HepG2 (cell line): ENCODE results near the gene TBX3. TPM values are rescaled to one million over a fixed set of nuclear protein-coding genes. Genes with fewer than 3 reads are reported as not detected.

Experiments used
- BRCA1 ChIP-seq: sonication (generic); formaldehyde crosslinking; IDR thresholded peaks from 2 replicates; pipeline ENCODE4 v1.4.0; 2020; ENCODE audit warnings: missing genetic modification reagents
- HOXA7 ChIP-seq: sonication (generic); formaldehyde crosslinking; IDR thresholded peaks from 2 replicates; pipeline ENCODE4 v1.8.1; 2022; ENCODE audit warnings: mild to moderate bottlenecking, missing genetic modification reagents, moderate library complexity
- MAF1 ChIP-seq: sonication (generic); formaldehyde crosslinking; IDR thresholded peaks from 2 replicates; pipeline ENCODE4 v1.5.0; 2020; ENCODE audit warnings: missing genetic modification reagents, borderline replicate concordance
- MEIS2 ChIP-seq: sonication (generic); formaldehyde crosslinking; IDR thresholded peaks from 2 replicates; pipeline ENCODE4 v1.9.0; 2021; ENCODE audit warnings: mild to moderate bottlenecking, missing genetic modification reagents
- NFKBIZ ChIP-seq: IDR thresholded peaks from 2 replicates; pipeline ENCODE4 v1.6.1; 2018; ENCODE audit warnings: missing genetic modification reagents, missing compliant biosample characterization
- PAX8 ChIP-seq: sonication (generic); formaldehyde crosslinking; IDR thresholded peaks from 2 replicates; pipeline ENCODE4 v1.8.0; 2022; ENCODE audit warnings: mild to moderate bottlenecking, missing genetic modification reagents, borderline replicate concordance
- PRPF4 ChIP-seq: fragments of 200-400 bp; formaldehyde crosslinking; IDR thresholded peaks from 2 replicates; pipeline ENCODE4 v1.6.1; 2016; ENCODE audit warnings: low read length, low read depth; ENCODE audit not compliant: poor library complexity, severe bottlenecking
- REL ChIP-seq: sonication (generic); formaldehyde crosslinking; conservative IDR thresholded peaks from 2 replicates; pipeline ENCODE4 v1.8.0; 2022; ENCODE audit warnings: mild to moderate bottlenecking, missing genetic modification reagents, moderate library complexity
- SETDB1 ChIP-seq: sonication (generic); formaldehyde crosslinking; IDR thresholded peaks from 2 replicates; pipeline ENCODE4 v1.5.1; 2020; ENCODE audit warnings: missing genetic modification reagents, mild to moderate bottlenecking, borderline replicate concordance
- U2AF2 ChIP-seq: fragments of 200-400 bp; formaldehyde crosslinking; IDR thresholded peaks from 2 replicates; pipeline ENCODE4 v1.6.1; 2017; ENCODE audit warnings: low read depth, mild to moderate bottlenecking, low read length
- ZNF10 ChIP-seq: sonication (generic); formaldehyde crosslinking; IDR thresholded peaks from 2 replicates; pipeline ENCODE4 v1.4.0; 2020; ENCODE audit warnings: mild to moderate bottlenecking, low read depth, missing genetic modification reagents, borderline replicate concordance
- ZNF33A ChIP-seq: sonication (generic); formaldehyde crosslinking; IDR thresholded peaks from 2 replicates; pipeline ENCODE4 v1.5.1; 2020; ENCODE audit warnings: missing genetic modification reagents, mild to moderate bottlenecking, moderate library complexity, borderline replicate concordance
- ZNF749 ChIP-seq: sonication (generic); formaldehyde crosslinking; IDR thresholded peaks from 2 replicates; pipeline ENCODE4 v1.8.0; 2022; ENCODE audit warnings: mild to moderate bottlenecking, missing genetic modification reagents, moderate library complexity, borderline replicate concordance
- ZNF790 ChIP-seq: sonication (generic); formaldehyde crosslinking; IDR thresholded peaks from 2 replicates; pipeline ENCODE4 v1.8.0; 2022; ENCODE audit warnings: missing genetic modification reagents, mild to moderate bottlenecking, borderline replicate concordance
- polyA plus RNA-seq, 8 experiments: library from polyadenylated mRNA; depleted of rRNA in 3 of 8; stranded (reverse) in 7 of 8; unstranded in 1 of 8; fragments of >200 nt; fragmentation: Illumina TruSeq in 4 of 8; extraction: Trizol in 4 of 8; gene quantifications; 2 replicates each; pipeline versions ENCODE4 v1.2.1 to v1.2.3, GENCODE V29; 2011 to 2016; ENCODE audit warnings: low read depth in 4 of 8, missing spikeins in 1 of 8, mixed read lengths in 1 of 8; ENCODE audit not compliant: insufficient read depth in 1 of 8
- total RNA-seq, 5 experiments: library from RNA; depleted of rRNA; stranded (reverse); fragments of >200 nt; fragmentation: Illumina TruSeq; extraction: Trizol; gene quantifications; 2 replicates each; pipeline ENCODE4 v1.2.3, GENCODE V29; 2016; ENCODE audit warnings: low read depth in 1 of 5
- TF ChIP-seq, protein P1 (sequence below): sonication (generic); formaldehyde crosslinking; IDR thresholded peaks from 2 replicates; pipeline ENCODE4 v1.4.0; 2020; ENCODE audit warnings: missing genetic modification reagents
- TF ChIP-seq, protein P2 (sequence below): sonication (generic); formaldehyde crosslinking; IDR thresholded peaks from 2 replicates; pipeline ENCODE4 v1.8.0; 2022; ENCODE audit warnings: mild to moderate bottlenecking, missing genetic modification reagents, moderate library complexity
- TF ChIP-seq, protein P3 (sequence below): sonication (generic); formaldehyde crosslinking; IDR thresholded peaks from 2 replicates; pipeline ENCODE4 v1.5.1; 2020; ENCODE audit warnings: mild to moderate bottlenecking, missing genetic modification reagents, borderline replicate concordance
- TF ChIP-seq, protein P4 (sequence below): IDR thresholded peaks from 2 replicates; pipeline ENCODE4 v1.6.1; 2016; ENCODE audit warnings: low read depth
- TF ChIP-seq, protein P5 (sequence below): sonication (generic); formaldehyde crosslinking; conservative IDR thresholded peaks from 2 replicates; pipeline ENCODE4 v1.5.0; 2020; ENCODE audit warnings: missing genetic modification reagents

TBX3 gene
- total and polyA plus RNA-seq, 2 of the 13 experiments (the other 11 are each of a cell fraction or from before 2014, with no cell fraction given): 27.1 to 42.4 TPM

DNA sequence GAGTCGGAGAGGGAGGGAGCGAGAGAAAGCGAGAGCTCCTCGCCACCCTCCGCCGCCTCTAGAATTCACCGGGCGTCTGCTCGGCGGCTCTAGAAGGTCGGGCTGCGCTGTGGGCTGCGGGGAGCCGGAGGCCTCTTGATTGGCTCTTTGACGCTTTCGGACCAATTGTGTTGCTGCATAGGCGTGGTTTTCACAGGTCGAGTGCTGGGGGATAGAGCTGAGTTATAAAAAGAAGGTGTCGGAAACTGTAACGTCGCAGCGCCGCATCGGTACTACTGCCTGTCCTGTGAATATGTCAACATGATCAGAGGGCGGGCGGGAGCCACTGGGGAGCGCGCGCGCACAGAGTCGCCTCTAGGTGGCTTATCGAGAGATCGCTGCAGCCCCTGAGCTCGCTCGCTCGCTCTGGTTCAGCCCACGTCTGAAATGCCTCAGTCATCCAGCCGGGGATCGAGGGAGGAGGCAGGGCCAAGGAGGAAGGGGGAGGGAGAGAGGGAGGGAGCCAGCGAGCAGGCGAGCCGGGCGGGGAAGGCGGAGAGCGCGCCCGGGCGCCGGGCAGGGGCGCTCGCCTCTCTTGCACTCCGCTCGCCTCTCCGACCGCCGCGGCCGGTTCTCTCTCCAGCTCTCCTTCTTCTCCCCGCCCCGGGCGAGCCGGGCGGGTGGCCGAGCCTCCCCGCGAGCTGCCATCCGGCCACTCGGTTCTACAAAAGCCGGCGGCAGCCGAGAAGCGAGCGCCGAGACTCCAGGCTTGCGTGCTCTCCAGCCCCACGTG is at the start of gene TBX3 (continued):
- peak; percentile 66; the same call in 1 of the 2 replicates for TF ChIP-seq PAX8
- TF ChIP-seq, protein P1, sequence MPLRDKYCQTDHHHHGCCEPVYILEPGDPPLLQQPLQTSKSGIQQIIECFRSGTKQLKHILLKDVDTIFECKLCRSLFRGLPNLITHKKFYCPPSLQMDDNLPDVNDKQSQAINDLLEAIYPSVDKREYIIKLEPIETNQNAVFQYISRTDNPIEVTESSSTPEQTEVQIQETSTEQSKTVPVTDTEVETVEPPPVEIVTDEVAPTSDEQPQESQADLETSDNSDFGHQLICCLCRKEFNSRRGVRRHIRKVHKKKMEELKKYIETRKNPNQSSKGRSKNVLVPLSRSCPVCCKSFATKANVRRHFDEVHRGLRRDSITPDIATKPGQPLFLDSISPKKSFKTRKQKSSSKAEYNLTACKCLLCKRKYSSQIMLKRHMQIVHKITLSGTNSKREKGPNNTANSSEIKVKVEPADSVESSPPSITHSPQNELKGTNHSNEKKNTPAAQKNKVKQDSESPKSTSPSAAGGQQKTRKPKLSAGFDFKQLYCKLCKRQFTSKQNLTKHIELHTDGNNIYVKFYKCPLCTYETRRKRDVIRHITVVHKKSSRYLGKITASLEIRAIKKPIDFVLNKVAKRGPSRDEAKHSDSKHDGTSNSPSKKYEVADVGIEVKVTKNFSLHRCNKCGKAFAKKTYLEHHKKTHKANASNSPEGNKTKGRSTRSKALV: 0 out of 2 replicates have a peak, but pooled peaks have one; percentile 58
- no peak for TF ChIP-seq U2AF2
- TF ChIP-seq ZNF749 (CRISPR knock-in tag): peak; percentile 86
- no peak for TF ChIP-seq PRPF4
- peak; percentile 93; the same call in 1 of the 2 replicates for TF ChIP-seq BRCA1 (CRISPR knock-in tag)
- TF ChIP-seq, protein P2, sequence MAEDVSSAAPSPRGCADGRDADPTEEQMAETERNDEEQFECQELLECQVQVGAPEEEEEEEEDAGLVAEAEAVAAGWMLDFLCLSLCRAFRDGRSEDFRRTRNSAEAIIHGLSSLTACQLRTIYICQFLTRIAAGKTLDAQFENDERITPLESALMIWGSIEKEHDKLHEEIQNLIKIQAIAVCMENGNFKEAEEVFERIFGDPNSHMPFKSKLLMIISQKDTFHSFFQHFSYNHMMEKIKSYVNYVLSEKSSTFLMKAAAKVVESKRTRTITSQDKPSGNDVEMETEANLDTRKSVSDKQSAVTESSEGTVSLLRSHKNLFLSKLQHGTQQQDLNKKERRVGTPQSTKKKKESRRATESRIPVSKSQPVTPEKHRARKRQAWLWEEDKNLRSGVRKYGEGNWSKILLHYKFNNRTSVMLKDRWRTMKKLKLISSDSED (CRISPR knock-in tag): no peak
- TF ChIP-seq, protein P3, sequence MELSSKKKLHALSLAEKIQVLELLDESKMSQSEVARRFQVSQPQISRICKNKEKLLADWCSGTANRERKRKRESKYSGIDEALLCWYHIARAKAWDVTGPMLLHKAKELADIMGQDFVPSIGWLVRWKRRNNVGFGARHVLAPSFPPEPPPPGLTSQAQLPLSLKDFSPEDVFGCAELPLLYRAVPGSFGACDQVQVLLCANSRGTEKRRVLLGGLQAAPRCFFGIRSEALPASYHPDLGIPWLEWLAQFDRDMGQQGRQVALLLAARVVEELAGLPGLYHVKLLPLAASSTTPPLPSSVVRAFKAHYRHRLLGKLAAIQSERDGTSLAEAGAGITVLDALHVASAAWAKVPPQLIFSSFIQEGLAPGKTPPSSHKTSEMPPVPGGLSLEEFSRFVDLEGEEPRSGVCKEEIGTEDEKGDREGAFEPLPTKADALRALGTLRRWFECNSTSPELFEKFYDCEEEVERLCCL (CRISPR knock-in tag): no peak
- peak; percentile 84 for TF ChIP-seq NFKBIZ (CRISPR knock-in tag)
- peak; percentile 21; the same call in 1 of the 2 replicates for TF ChIP-seq MEIS2 (CRISPR knock-in tag)
- TF ChIP-seq MAF1 (CRISPR knock-in tag): no peak
- no peak for TF ChIP-seq HOXA7 (CRISPR knock-in tag)
- peak; percentile 87; the same call in 1 of the 2 replicates for TF ChIP-seq REL (CRISPR knock-in tag)
- TF ChIP-seq ZNF10 (CRISPR knock-in tag): no peak
- no peak for TF ChIP-seq ZNF33A
- TF ChIP-seq, protein P4, sequence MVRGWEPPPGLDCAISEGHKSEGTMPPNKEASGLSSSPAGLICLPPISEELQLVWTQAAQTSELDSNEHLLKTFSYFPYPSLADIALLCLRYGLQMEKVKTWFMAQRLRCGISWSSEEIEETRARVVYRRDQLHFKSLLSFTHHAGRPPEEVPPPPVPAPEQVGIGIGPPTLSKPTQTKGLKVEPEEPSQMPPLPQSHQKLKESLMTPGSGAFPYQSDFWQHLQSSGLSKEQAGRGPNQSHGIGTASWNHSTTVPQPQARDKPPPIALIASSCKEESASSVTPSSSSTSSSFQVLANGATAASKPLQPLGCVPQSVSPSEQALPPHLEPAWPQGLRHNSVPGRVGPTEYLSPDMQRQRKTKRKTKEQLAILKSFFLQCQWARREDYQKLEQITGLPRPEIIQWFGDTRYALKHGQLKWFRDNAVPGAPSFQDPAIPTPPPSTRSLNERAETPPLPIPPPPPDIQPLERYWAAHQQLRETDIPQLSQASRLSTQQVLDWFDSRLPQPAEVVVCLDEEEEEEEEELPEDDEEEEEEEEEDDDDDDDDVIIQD: no peak
- TF ChIP-seq, protein P5, sequence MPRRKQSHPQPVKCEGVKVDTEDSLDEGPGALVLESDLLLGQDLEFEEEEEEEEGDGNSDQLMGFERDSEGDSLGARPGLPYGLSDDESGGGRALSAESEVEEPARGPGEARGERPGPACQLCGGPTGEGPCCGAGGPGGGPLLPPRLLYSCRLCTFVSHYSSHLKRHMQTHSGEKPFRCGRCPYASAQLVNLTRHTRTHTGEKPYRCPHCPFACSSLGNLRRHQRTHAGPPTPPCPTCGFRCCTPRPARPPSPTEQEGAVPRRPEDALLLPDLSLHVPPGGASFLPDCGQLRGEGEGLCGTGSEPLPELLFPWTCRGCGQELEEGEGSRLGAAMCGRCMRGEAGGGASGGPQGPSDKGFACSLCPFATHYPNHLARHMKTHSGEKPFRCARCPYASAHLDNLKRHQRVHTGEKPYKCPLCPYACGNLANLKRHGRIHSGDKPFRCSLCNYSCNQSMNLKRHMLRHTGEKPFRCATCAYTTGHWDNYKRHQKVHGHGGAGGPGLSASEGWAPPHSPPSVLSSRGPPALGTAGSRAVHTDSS (CRISPR knock-in tag): no peak
- TF ChIP-seq ZNF790 (CRISPR knock-in tag): no peak
- no peak for TF ChIP-seq SETDB1 (CRISPR knock-in tag)
